ENCODE data around the gene CMTR1. TPM values are rescaled to one million over a fixed set of nuclear protein-coding genes. Genes with fewer than 3 reads are reported as not detected.
A peak's percentile ranks its signal among the peaks of the same experiment; 100 is the strongest.

The CMTR1 gene
- total RNA-seq (2016; rRNA removed; fragmentation: Illumina TruSeq; extraction: Trizol): 33.0 and 55.2 TPM in 2 replicates
- total RNA-seq (2016; cell fraction: cytosol; rRNA removed; fragmentation: Illumina TruSeq; extraction: Trizol; ENCODE audit: low read depth): 6.1 and 7.1 TPM in 2 replicates
- 31.4 and 54.4 TPM in 2 replicates for total RNA-seq (2016; cell fraction: insoluble cytoplasmic fraction; rRNA removed; fragmentation: Illumina TruSeq; extraction: Trizol)
- total RNA-seq (2016; cell fraction: membrane; rRNA removed; fragmentation: Illumina TruSeq; extraction: Trizol): 9.3 and 11.2 TPM in 2 replicates
- total RNA-seq (2016; cell fraction: nucleus; rRNA removed; fragmentation: Illumina TruSeq; extraction: Trizol): 67.5 and 75.1 TPM in 2 replicates
- 19.7 and 23.4 TPM in 2 replicates for polyA plus RNA-seq (2011; rRNA removed)
- polyA plus RNA-seq (2011; cell fraction: cytosol; rRNA removed): 17.2 and 19.2 TPM in 2 replicates
- polyA plus RNA-seq (2011; cell fraction: nucleus; rRNA removed): 52.6 and 56.2 TPM in 2 replicates
- 27.3 and 30.6 TPM in 2 replicates for polyA plus RNA-seq (2012)
- polyA plus RNA-seq (2016; cell fraction: cytosol; fragmentation: Illumina TruSeq; extraction: Trizol; ENCODE audit: low read depth): 1.9 and 2.5 TPM in 2 replicates
- 21.8 TPM in 2 replicates for polyA plus RNA-seq (2016; cell fraction: insoluble cytoplasmic fraction; fragmentation: Illumina TruSeq; extraction: Trizol; ENCODE audit: low read depth)
- 3.2 and 4.4 TPM in 2 replicates for polyA plus RNA-seq (2016; cell fraction: membrane; fragmentation: Illumina TruSeq; extraction: Trizol; ENCODE audit: low read depth)
- polyA plus RNA-seq (2016; cell fraction: nucleus; fragmentation: Illumina TruSeq; extraction: Trizol; ENCODE audit: insufficient read depth, low read depth): 88.3 and 90.5 TPM in 2 replicates
- polyA minus RNA-seq (2011; rRNA and poly(A)+ RNA removed; ENCODE audit: low replicate concordance): 25.6 and 34.1 TPM in 2 replicates
- polyA minus RNA-seq (2011; cell fraction: cytosol; rRNA and poly(A)+ RNA removed): 13.1 and 16.2 TPM in 2 replicates
- polyA minus RNA-seq (2011; cell fraction: nucleus; rRNA and poly(A)+ RNA removed): 28.7 and 35.8 TPM in 2 replicates
- Bru-seq, nascent RNA: percentile 74 among the genes with signal in this experiment
- BruChase-seq, experiment 1, labeled RNA remaining after a 6-hour chase: percentile 69 among the genes with signal in this experiment
- BruChase-seq, experiment 2, labeled RNA remaining after a 2-hour chase: percentile 71 among the genes with signal in this experiment
- long read RNA-seq, experiment 1, full-length matches to known transcripts: 1 of 8 reads
- long read RNA-seq, experiment 1, partial matches to known transcripts: 5 of 8 reads
- long read RNA-seq, experiment 1, other reads (novel, unspliced or antisense): 2 of 8 reads
- long read RNA-seq, experiment 2, full-length matches to known transcripts: 15 of 64 reads
- long read RNA-seq, experiment 2, partial matches to known transcripts: 39 of 64 reads
- long read RNA-seq, experiment 2, other reads (novel, unspliced or antisense): 10 of 64 reads

GRCh38 chr6:37432916-37433656 is at the start of gene CMTR1:
Gene CMTR1, plus strand, starts transcription at chr6:37433221. Its CDS starts 2,409 bp downstream, at chr6:37435630.
- Histone ChIP-seq H2AFZ (ENCODE audit: low read length) (peak within 1 kb of the TSS; percentile 100), H3K4me1 (ENCODE audit: insufficient read depth, low read length) (peaks cover 23% of the 10 kb centered on the region), H4K20me1 (ENCODE audit: insufficient read depth, low read length) (no peaks in the 10 kb centered on the region), H3K4me2 (ENCODE audit: low read depth, low read length) (peak within 1 kb of the TSS; percentile 99), H3K27ac (ENCODE audit: extremely low read length, insufficient read depth, low read length) (peak within 1 kb of the TSS; percentile 67), H3K27me3 (ENCODE audit: control insufficient read depth in 1 of 2, insufficient read depth in 2 of 2, low read length in 2 of 2) (no peaks in the 10 kb centered on the region; a peak in 1 of 5 replicates), H3K9me3 (ENCODE audit: low read length) (no peaks in the 10 kb centered on the region), H3K9ac (ENCODE audit: insufficient read depth, low read depth, low read length) (peak within 1 kb of the TSS; percentile 86), H3K4me3 (replicated peaks in 1 of 3; ENCODE audit: insufficient read depth in 1 of 3, low read depth in 2 of 3, low read length in 3 of 3) (peak within 1 kb of the TSS; percentile 87 to 98 (median 90)), H3K36me3 (replicated peaks in 1 of 2; ENCODE audit: control insufficient read depth in 1 of 2, insufficient read depth in 2 of 2, low read length in 2 of 2) (peaks cover 6 to 22% of the 10 kb centered on the region in 2 experiments), H3K79me2 (ENCODE audit: insufficient read depth, low read length) (peaks cover 22% of the 10 kb centered on the region)
- FAIRE-seq (peak; percentile 52), ATAC-seq (peak; percentile 98), DNase-seq (ENCODE audit: low spot score) (peak; percentile 85)
- 2% methylated on average over 33 of the region's 61 CpGs for WGBS (ENCODE audit: low lambda C conversion rate)
- in situ Hi-C loops (cut with HindIII; ENCODE audit: extremely low pct_ligation_motif_present, low pct_unique_long_range_greater_than_20kb): no loop called here
- CTCF ChIA-PET (ENCODE audit: low intra/inter-chr PET ratio, low total read pairs): no interaction called here
- intact Hi-C loops (cut with micrococcal nuclease; ENCODE audit: unreplicated experiment): loop anchor here (2.0 to 5.0 kb wide), 2 partner anchors 64 to 106 kb away; no protein-coding TSS in a partner anchor
- POLR2A ChIA-PET: interaction anchor here (0.6 to 1.3 kb wide), 6 partner anchors 14 to 67 kb away, joined by 3 to 4 read pairs (median 3); partner anchors contain the start of gene CCDC167
- BruUV-seq (replicated peaks): no TSS peak
- TF ChIP-seq SP4 (CRISPR knock-in tag; IDR thresholded peaks at IDR 0.05) (peak; percentile 83), ZNF782 (CRISPR knock-in tag; IDR thresholded peaks at IDR 0.05; ENCODE audit: borderline replicate concordance) (peak; percentile 92; the same call in 1 of the 2 replicates), HHEX (CRISPR knock-in tag; IDR thresholded peaks at IDR 0.05) (no peak), RAD21 (CRISPR knock-in tag; IDR thresholded peaks at IDR 0.05) (peak; percentile 47), NFAT5 (CRISPR knock-in tag; IDR thresholded peaks at IDR 0.05) (0 out of 2 replicates have a peak, but pooled peaks have one; percentile 7), MTA1 (CRISPR knock-in tag; IDR thresholded peaks at IDR 0.05; ENCODE audit: borderline replicate concordance) (peak; percentile 78; the same call in 1 of the 2 replicates), MTA3 (CRISPR knock-in tag; IDR thresholded peaks at IDR 0.05) (no peak), ZSCAN30 (CRISPR knock-in tag; IDR thresholded peaks at IDR 0.05) (no peak), ZNF788 (CRISPR knock-in tag; IDR thresholded peaks at IDR 0.05; ENCODE audit: borderline replicate concordance) (peak; percentile 91; the same call in 1 of the 2 replicates), MNT (IDR thresholded peaks at IDR 0.05) (peak; percentile 26; the same call in 1 of the 2 replicates), GFI1 (CRISPR knock-in tag; IDR thresholded peaks at IDR 0.05; ENCODE audit: borderline replicate concordance) (peak; percentile 62; the same call in 1 of the 2 replicates)

All from HepG2 (cell line).